DMS114 treated with DMSO at 0.1 percent for 48 hours (cell line): ENCODE data around the gene KLHL11.
"Not testable (repeated sequence)": the region's sequence is repeated elsewhere in the genome, so short reads cannot be mapped to it uniquely, and the experiment has no call there.

Experiments used
- DNase-seq: peaks from one replicate; lab custom pipeline; 2025; ENCODE audit not compliant: unreplicated experiment; lab: John Stamatoyannopoulos, UW

KLHL11 gene

GRCh38 chr17:41837761-41838538 is 27.3 kb downstream of the KLHL11 start, which contains the start of gene KLHL10:
KLHL10 (plus strand) TSS chr17:41837825; CDS start chr17:41837933, 108 bp downstream.
- DNase-seq = no peak

GRCh38 chr17:41836550-41837196 is 28.6 kb downstream of the KLHL11 start:
- DNase-seq = no peak

GRCh38 chr17:41835800-41836549 is 29.2 kb downstream of the KLHL11 start, which contains the start of gene NT5C3B:
NT5C3B (minus strand) TSS chr17:41836232; CDS start chr17:41836193, 39 bp downstream.
- peak; percentile 33 for DNase-seq

- DNase-seq = no peak
These were observed 29.9 kb downstream of the KLHL11 start for GRCh38 chr17:41835214-41835799.

- DNase-seq = not testable (repeated sequence)
These were observed 35.3 kb downstream of the KLHL11 start for GRCh38 chr17:41829961-41830360.

GRCh38 chr17:41825175-41825845 is 39.9 kb downstream of the KLHL11 start:
- no peak for DNase-seq

- no peak for DNase-seq
These were observed 41.1 kb downstream of the KLHL11 start for GRCh38 chr17:41824086-41824485.

DNA sequence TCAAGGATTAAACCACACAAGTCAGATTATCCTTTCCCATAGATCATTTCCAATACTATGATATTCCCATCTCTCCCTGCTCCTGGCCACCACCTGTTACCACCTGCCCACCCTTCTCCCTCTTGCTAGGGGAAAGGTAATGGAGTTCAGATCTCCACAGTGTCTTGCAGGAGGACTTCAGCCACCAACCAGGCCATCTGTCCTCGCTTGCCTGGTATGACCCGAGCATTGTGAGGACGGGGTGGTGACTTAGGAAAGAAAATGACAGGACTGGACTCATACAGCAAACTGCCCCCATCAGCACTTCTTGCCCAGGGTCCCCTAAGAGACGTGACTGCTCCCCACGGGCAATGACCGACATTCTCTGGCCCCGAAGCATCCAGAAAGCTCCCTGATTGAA is 41.6 kb downstream of the KLHL11 start:
- DNase-seq = no peak

- no peak for DNase-seq
These were observed 42.1 kb downstream of the KLHL11 start for GRCh38 chr17:41823141-41823524.

- no peak for DNase-seq
These were observed 42.7 kb downstream of the KLHL11 start for GRCh38 chr17:41822216-41823140.

GRCh38 chr17:41821776-41822175 is 43.4 kb downstream of the KLHL11 start:
- DNase-seq = no peak

DNA sequence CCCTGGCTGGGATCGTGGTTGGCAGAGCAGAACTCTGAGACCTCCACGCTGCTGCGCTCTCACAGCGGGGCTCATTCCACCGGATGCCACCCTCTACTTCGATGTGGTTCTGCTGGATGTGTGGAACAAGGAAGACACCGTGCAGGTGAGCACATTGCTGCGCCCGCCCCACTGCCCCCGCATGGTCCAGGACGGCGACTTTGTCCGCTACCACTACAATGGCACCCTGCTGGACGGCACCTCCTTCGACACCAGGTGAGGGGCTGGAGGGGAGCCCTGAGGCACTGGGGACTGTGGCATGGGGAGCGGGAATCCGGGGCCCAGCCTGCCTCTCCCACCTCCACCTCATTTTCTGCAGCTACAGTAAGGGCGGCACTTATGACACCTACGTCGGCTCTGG is 47.2 kb downstream of the KLHL11 start:
- DNase-seq = no peak

- DNase-seq = no peak
These were observed 48.4 kb downstream of the KLHL11 start for GRCh38 chr17:41816637-41817320.

DNA sequence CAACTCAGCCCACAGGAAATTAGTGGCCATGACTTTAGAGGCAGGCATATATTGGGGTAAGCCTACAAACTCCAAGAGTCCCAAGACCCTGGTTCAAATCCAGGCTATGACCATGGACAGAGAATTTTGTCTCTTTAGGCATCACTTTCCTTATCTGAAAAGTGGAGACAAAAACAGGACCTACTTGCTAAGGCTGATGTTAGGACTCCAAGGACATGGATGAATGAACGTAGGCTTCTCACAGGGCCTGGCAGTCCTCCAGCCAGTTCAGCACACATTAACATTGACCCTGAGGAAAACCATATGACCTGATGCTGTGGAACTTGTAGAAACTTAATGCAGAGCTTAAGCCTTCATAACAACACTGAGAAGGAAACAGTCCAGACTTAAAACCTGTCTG is 51.0 kb downstream of the KLHL11 start:
- no peak for DNase-seq

DNA sequence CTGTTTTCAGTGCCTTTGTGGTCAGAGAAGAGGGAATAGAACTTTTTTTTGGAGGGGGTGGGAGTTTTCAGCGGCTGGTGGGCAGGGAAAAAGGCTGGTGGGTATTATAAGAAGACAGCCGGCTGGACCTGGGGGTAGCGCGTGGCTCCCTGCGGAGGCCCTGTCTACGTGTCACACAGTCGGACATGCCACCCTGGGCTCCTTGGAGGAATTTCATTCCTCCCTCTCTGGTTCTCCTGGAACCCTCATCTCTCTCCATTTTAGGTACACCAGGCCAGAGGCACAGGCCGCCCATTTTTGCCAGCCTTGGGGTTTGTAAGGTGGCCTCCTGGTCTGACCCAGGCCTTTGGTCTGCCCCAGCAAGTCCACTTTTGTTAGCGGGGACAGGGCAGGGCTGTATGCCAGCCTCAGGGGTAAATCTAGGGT is 51.5 kb downstream of the KLHL11 start:
- no peak for DNase-seq

DNA sequence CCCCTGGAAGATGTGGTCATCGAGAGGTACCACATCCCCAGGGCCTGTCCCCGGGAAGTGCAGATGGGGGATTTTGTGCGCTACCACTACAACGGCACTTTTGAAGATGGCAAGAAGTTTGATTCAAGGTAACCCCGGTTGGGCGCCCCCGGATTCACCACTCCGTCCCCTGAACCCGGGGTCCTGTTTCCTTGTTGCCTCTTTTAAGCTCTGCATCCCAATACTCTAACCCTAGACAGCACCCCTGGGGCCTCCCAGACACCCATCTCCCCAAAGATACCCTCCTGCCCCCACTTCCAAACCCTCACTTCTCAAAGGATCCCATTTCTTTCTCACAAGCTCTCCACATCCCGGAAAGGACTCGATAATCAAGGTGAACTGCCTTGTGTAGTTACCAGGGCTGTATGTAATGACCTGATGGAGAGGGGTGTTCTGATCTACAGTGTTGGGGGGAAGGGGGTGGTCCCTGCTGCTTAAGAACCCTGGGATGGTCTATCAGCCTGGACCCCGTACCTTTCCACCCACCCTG is 52.0 kb downstream of the KLHL11 start:
- no peak for DNase-seq

GRCh38 chr17:41812381-41813151 is 52.7 kb downstream of the KLHL11 start, which contains the start of gene FKBP10:
FKBP10 (plus strand) TSS chr17:41813004; CDS start chr17:41813035, 31 bp downstream.
- peak; percentile 74 for DNase-seq
